ENCODE data around the gene PGM2. TPM values are rescaled to one million over a fixed set of nuclear protein-coding genes. Genes with fewer than 3 reads are reported as not detected.
A peak's percentile ranks its signal among the peaks of the same experiment; 100 is the strongest.

The PGM2 gene
- total RNA-seq, 1 donor from 2014 or later, result 11.5 TPM

GRCh38 chr4:37889849-37890800 lies 63.6 kb downstream of the PGM2 start:
- Histone ChIP-seq H3K27ac (replicated peaks) (peak overlapping the region; percentile 94), H3K27me3 (ENCODE audit: low read depth) (no peaks in the 10 kb centered on the region), H3K4me1 (peaks cover 48% of the 10 kb centered on the region), H3K36me3 (no peaks in the 10 kb centered on the region), H3K4me3 (peak overlapping the region; percentile 97), H3K9me3 (replicated peaks) (no peaks in the 10 kb centered on the region)
- peak; percentile 83 for DNase-seq
- intact Hi-C loops (cut with micrococcal nuclease), result loop anchor here (10.0 kb wide), 2 partner anchors 65 to 75 kb away; partner anchors contain the start of genes PGM2 and PTTG2
- TF ChIP-seq CTCF (IDR thresholded peaks at IDR 0.05; ENCODE audit: borderline replicate concordance), result peak; percentile 43

GRCh38 chr4:37890801-37891259 lies 64.3 kb downstream of the PGM2 start, which contains the start of gene TBC1D1:
TBC1D1 (plus strand) TSS chr4:37891084; CDS start chr4:37902096, 11,012 bp downstream.
- no peak for TF ChIP-seq CTCF (IDR thresholded peaks at IDR 0.05; ENCODE audit: borderline replicate concordance)
- peak; percentile 77 for DNase-seq
- no peaks in the 10 kb centered on the region for H3K27me3 ChIP-seq (ENCODE audit: low read depth)
- no peaks in the 10 kb centered on the region for H3K9me3 ChIP-seq (replicated peaks)
- intact Hi-C loops (cut with micrococcal nuclease), result loop anchor here (10.0 kb wide), 1 partner anchor 74 kb away; the partner anchor contains the start of gene PTTG2
- no peaks in the 10 kb centered on the region for H3K36me3 ChIP-seq
- peaks cover 51% of the 10 kb centered on the region for H3K4me1 ChIP-seq
- peak within 1 kb of the TSS; percentile 94 for H3K27ac ChIP-seq (replicated peaks)
- H3K4me3 ChIP-seq, result peak within 1 kb of the TSS; percentile 97

GRCh38 chr4:37891260-37892159 lies 65.0 kb downstream of the PGM2 start:
- TF ChIP-seq CTCF (IDR thresholded peaks at IDR 0.05; ENCODE audit: borderline replicate concordance), result no peak
- DNase-seq, result peak; percentile 37
- Histone ChIP-seq H3K9me3 (replicated peaks) (no peaks in the 10 kb centered on the region), H3K4me3 (peak overlapping the region; percentile 97), H3K36me3 (no peaks in the 10 kb centered on the region), H3K27me3 (ENCODE audit: low read depth) (no peaks in the 10 kb centered on the region), H3K4me1 (peaks cover 53% of the 10 kb centered on the region), H3K27ac (replicated peaks) (peak overlapping the region; percentile 94)
- intact Hi-C loops (cut with micrococcal nuclease), result loop anchor here (10.0 kb wide), 1 partner anchor 73 kb away; the partner anchor contains the start of gene PTTG2

GRCh38 chr4:37892641-37893040 lies 66.2 kb downstream of the PGM2 start:
- H3K27me3 ChIP-seq (ENCODE audit: low read depth), result no peaks in the 10 kb centered on the region
- H3K36me3 ChIP-seq, result no peaks in the 10 kb centered on the region
- peak overlapping the region; percentile 25 for H3K4me3 ChIP-seq
- no peak for DNase-seq
- no peaks in the 10 kb centered on the region for H3K9me3 ChIP-seq (replicated peaks)
- intact Hi-C loops (cut with micrococcal nuclease), result loop anchor here (10.0 kb wide), 1 partner anchor 72 kb away; the partner anchor contains the start of gene PTTG2
- H3K4me1 ChIP-seq, result peaks cover 63% of the 10 kb centered on the region
- H3K27ac ChIP-seq (replicated peaks), result peak overlapping the region; percentile 94
- TF ChIP-seq CTCF (IDR thresholded peaks at IDR 0.05; ENCODE audit: borderline replicate concordance), result no peak

DNA sequence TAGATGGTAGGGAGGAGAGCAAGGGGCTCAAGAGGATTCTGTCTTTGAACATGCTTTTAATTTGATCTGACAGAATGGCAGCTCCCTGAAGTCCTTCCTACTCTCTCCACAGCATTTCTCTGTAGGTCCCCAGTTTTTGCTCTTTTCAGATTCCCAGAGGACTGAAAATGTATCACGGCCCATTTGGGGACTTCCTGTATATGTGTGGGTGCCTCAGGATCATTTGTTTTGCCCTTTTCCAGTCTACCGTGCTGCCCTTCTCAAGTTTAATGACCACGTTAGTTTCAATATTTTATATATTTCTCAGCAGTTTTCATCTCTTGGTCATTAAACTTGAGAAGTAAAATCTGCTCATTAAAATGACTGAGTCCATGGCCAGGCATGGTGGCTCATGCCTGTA lies 66.7 kb downstream of the PGM2 start:
- Histone ChIP-seq H3K27me3 (ENCODE audit: low read depth) (no peaks in the 10 kb centered on the region), H3K4me3 (peak overlapping the region; percentile 25), H3K36me3 (no peaks in the 10 kb centered on the region), H3K9me3 (replicated peaks) (no peaks in the 10 kb centered on the region), H3K4me1 (peaks cover 64% of the 10 kb centered on the region), H3K27ac (replicated peaks) (peak overlapping the region; percentile 94)
- intact Hi-C loops (cut with micrococcal nuclease), result loop anchor here (10.0 kb wide), 1 partner anchor 72 kb away; the partner anchor contains the start of gene PTTG2
- TF ChIP-seq CTCF (IDR thresholded peaks at IDR 0.05; ENCODE audit: borderline replicate concordance), result no peak
- no peak for DNase-seq
